Activated CD8-positive, alpha-beta memory T cell treated with anti-CD3 and anti-CD28 coated beads, Interleukin-2, amount 10 ng/mL, durations not matched to agents 7 days and 5 days (primary cell): Measurements from ENCODE around the gene TXNRD2. TPM values are rescaled to one million over a fixed set of nuclear protein-coding genes. Genes with fewer than 3 reads are reported as not detected.

Experiments
- ATAC-seq: fragments of 150-1000 bp; cut with Tn5 transposase; one replicate; pipeline ENCODE4 v1.10.0; 2021; ENCODE audit warnings: moderate library complexity
- CTCF ChIA-PET: fragments of 350-600 bp; sonication (Branson Sonifier 250); formaldehyde crosslinking; loops from one replicate; lab custom pipeline; 2021; ENCODE audit warnings: antibody characterized with exemption; lab: Charles Lee
- DNase-seq: peaks from one replicate; pipeline ENCODE4 v3.0.0-alpha.2; 2020
- H3K27ac Mint-ChIP-seq: one replicate; pipeline ENCODE4 v1.8.0; 2021; ENCODE audit warnings: mild to moderate bottlenecking, mixed read lengths
- H3K27me3 Mint-ChIP-seq: one replicate; pipeline ENCODE4 v1.8.0; 2021; ENCODE audit warnings: mixed read lengths
- H3K36me3 Mint-ChIP-seq: one replicate; pipeline ENCODE4 v1.8.0; 2021; ENCODE audit warnings: mild to moderate bottlenecking, mixed read lengths
- H3K4me1 Mint-ChIP-seq: one replicate; pipeline ENCODE4 v1.8.0; 2021; ENCODE audit warnings: mixed read lengths
- H3K4me3 Mint-ChIP-seq: one replicate; pipeline ENCODE4 v1.8.0; 2021; ENCODE audit warnings: mild to moderate bottlenecking, moderate library complexity, mixed read lengths
- H3K9me3 Mint-ChIP-seq: one replicate; pipeline ENCODE4 v1.8.0; 2022; ENCODE audit warnings: low read depth, mixed read lengths
- total RNA-seq, 2 experiments: library from RNA; stranded (reverse); gene quantifications; one replicate each; pipeline ENCODE4 v1.2.3, GENCODE V29; 2021

Gene TXNRD2
- total RNA-seq, 2 experiments from 2014 or later: 20.5 to 23.1 TPM

DNA sequence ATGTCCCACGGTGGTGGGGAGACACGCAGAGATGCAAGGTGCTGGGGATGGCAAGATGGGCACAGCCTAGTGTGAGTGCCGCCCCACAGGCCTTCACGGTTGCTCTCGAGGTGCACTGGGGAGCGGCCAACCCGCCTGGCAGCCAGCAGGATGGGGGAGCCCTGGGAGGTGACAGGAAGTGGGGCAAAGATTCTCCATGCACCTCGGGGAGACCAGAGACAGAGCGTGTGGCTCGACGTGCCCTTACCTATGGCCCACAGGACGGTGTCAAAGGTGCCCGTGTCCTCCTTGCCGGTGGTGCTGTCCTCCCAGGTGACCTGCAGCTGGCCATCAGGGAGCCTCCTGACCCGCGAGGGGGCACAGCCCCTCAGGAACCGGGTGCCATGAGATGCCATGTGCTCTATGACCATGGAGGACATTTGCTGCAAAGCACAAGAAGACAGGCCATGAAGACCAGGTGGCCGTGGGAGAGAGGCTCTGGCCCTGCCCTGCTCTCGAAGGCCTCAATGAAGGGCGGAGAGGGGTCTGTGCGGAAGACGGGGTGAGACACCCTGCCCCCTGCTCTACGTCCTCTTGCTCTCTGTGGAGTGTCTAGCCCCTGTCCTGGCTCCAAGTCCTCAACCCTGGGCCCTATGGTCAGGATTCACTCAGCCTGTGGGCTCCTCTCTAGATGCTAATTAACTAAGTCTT is 46.3 kb downstream of the TXNRD2 start:
- peaks cover 22% of the 10 kb centered on the region for H3K4me1 Mint-ChIP-seq
- H3K9me3 Mint-ChIP-seq: no peaks in the 10 kb centered on the region

DNA sequence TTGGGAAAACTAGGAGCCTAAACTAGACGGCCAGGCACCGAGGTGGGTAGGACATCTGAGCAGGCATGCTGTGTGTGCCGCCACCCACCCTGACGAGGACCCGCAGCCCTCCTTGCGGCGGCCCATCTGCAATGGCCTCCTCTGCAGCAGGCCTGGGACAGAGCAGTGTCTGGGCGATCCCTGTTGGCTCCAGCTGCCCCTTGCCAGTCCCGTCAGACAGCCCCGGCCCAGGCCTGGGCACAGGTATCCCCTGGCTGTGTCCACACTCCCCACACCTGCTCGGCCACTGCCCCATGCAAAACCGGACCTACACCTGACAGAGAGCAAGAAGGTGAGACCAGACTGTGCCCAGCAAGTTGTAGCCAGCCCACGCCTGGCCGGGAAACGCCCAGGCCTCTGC is 48.3 kb downstream of the TXNRD2 start:
- CTCF ChIA-PET: no interaction called here
- ATAC-seq: no peak
- H3K4me1 Mint-ChIP-seq: peaks cover 25% of the 10 kb centered on the region
- no peaks in the 10 kb centered on the region for H3K9me3 Mint-ChIP-seq
- H3K4me3 Mint-ChIP-seq: no peak overlapping the region
- no peak overlapping the region for H3K27ac Mint-ChIP-seq
- no peaks in the 10 kb centered on the region for H3K36me3 Mint-ChIP-seq
- H3K27me3 Mint-ChIP-seq: no peaks in the 10 kb centered on the region
- DNase-seq: no peak

More for the DNA sequence above, 46.3 kb downstream of the TXNRD2 start:
- Mint-ChIP-seq H3K27ac (no peak overlapping the region), H3K27me3 (no peaks in the 10 kb centered on the region), H3K36me3 (no peaks in the 10 kb centered on the region), H3K4me3 (no peak overlapping the region)
- CTCF ChIA-PET: interaction anchor here (1.2 kb wide), 1 partner anchor 165 kb away, joined by 5 read pairs; no protein-coding TSS in a partner anchor
- no peak for ATAC-seq
- DNase-seq: no peak

DNA sequence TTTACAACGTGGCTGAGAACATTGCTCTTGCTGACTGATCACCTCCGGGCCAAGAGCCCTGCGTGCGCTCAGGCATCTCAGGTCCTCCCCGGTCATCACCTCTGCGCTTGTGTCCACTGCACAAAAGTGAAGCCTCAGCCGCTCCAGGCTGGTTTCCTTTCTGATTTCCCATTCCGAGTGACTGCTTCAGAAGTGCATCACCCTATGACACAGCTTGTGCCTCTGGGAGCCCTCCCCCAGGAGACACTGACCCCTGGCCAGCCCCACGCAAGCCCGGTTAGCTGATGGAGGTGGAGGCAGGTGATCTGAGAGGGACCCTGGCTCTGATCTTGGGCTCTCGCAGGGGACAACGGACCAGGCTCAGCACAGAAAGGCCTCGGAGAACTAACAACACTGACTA is 48.7 kb downstream of the TXNRD2 start:
- no peak for ATAC-seq
- no peak for DNase-seq
- Mint-ChIP-seq H3K27ac (no peak overlapping the region), H3K27me3 (no peaks in the 10 kb centered on the region), H3K4me3 (no peak overlapping the region), H3K4me1 (peaks cover 25% of the 10 kb centered on the region), H3K9me3 (no peaks in the 10 kb centered on the region), H3K36me3 (no peaks in the 10 kb centered on the region)
- CTCF ChIA-PET: interaction anchor here (1.1 kb wide), 1 partner anchor 41 kb away, joined by 4 read pairs; no protein-coding TSS in a partner anchor

DNA sequence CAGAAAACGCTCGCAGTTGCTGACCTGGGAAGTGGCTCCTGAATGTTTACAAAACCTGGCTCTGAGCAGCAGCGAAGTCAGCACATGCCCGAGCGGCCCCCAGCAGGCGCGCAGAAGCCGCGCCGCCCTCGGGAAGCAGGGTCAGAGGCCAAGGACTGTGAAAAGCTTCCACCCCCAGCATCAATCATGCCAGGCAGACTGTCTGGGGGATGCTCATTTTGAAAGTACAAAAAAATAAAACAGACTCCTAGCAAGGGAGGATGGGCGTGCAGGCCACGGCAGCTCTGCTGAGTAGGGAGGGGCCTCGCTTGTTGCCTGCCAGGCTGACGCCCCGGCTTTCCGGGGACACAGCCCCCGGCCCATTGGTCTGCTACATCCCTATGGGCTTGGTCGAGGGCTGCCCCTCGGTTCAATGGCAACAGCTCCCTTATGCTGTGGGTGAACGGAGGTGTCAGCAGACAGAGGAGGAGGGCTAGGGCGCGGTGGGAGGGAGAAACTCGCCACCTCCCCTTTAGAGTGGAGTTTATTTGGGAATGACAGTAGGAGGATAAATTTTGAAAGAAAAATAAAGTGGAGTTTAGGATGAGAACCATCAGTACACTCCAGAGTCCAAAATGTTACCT is 49.2 kb downstream of the TXNRD2 start:
- peak; percentile 68 for DNase-seq
- H3K9me3 Mint-ChIP-seq: no peaks in the 10 kb centered on the region
- CTCF ChIA-PET: interaction anchor here (1.0 to 1.3 kb wide), 4 partner anchors 37 to 162 kb away, joined by 3 to 6 read pairs (median 4); no protein-coding TSS in a partner anchor
- H3K27me3 Mint-ChIP-seq: no peaks in the 10 kb centered on the region
- H3K27ac Mint-ChIP-seq: peak overlapping the region; percentile 89
- H3K4me3 Mint-ChIP-seq: peak overlapping the region; percentile 61
- H3K4me1 Mint-ChIP-seq: peaks cover 25% of the 10 kb centered on the region
- ATAC-seq: peak; percentile 57
- no peaks in the 10 kb centered on the region for H3K36me3 Mint-ChIP-seq

DNA sequence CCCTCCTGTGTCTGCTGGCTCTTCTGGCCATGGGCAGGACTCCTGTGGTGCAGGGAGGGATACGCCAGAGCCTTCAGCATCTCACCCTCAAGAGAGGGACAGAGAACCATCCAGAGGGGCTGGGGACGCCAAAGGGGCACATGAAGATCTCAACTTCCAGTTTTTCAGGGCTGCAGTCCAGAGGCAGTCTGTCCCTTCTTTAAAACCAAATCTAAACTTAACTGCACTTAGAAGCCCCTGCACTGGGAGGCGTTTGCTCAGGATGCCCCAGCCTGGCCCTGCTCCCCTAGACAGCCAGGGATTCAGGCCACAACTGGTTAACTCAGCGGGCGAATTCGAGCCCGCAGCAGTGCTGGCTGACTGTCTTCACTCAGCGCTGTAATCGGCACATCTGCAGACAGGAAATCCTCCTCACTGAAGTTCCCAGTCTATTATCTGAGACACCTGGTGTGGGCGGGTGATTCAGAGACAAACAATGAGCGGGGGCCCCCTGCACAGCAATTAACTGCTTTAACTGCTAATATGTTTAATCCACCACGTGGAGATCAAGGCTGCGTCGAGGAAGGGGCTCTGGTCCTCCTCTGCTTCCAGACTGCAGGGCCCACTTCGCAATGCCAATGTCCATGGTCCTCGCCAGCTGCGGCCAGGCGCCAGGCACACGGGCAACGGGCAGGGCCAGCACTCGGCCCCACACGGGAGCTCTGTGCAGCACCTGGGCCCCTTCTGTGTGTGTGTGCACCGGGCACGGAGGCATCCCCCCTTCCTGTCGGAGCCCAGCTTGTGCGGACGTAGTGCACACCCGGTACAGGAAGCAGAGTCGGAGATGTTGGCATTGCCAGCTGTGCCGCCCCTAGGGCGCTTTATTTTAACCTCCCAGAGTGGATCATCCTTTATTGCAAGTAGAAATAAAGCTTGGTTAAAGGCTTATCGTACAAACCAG is 50.0 kb downstream of the TXNRD2 start:
- H3K4me3 Mint-ChIP-seq: peak overlapping the region; percentile 61
- peaks cover 31% of the 10 kb centered on the region for H3K4me1 Mint-ChIP-seq
- no peaks in the 10 kb centered on the region for H3K9me3 Mint-ChIP-seq
- peak; percentile 84 for DNase-seq
- H3K27ac Mint-ChIP-seq: peak overlapping the region; percentile 89
- peak; percentile 84 for ATAC-seq
- no peaks in the 10 kb centered on the region for H3K36me3 Mint-ChIP-seq
- CTCF ChIA-PET: interaction anchor here (1.0 to 1.6 kb wide), 6 partner anchors 19 to 161 kb away, joined by 3 to 6 read pairs (median 4); no protein-coding TSS in a partner anchor
- H3K27me3 Mint-ChIP-seq: no peaks in the 10 kb centered on the region

DNA sequence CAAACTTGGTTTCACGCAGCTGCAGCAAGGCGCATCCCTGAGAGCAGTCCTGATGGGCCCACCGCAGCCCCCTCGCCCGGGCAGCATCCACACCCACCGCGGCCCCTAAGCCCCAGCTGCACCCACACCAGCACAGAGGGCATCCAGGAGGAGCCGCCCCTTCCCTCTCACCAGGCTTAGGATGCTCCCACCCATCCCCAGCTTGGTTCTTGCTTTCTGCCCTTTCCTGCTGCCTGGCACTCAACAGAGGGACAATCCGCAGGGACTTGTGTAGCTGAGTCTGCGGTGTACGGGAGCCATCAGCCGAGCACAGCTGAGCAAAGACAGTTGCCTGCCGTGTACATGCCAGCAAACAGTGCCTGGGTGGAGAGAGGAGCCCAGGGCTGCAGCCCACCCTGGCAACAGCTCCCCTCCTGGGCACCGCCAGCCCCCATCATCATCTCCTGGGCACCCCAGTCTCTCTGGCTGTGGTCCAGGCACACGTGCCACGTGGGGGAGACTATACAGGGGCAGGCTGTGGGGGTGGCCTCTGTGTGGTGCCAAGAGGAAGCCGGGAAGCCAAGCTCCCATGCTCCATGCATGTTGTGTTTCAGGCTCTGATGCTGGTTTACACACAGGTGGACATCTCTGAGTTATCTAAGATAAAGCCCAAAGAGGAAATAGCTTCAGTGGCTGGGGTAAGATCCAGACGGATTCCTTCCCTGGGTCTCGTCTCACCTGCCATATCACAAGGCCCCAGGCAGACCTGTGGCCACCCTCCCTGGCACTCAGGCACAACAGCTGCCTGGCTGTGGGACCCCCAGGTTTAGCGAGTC is 50.9 kb downstream of the TXNRD2 start:
- CTCF ChIA-PET: interaction anchor here (1.0 to 1.6 kb wide), 4 partner anchors 20 to 160 kb away, joined by 3 to 5 read pairs (median 4); no protein-coding TSS in a partner anchor
- H3K36me3 Mint-ChIP-seq: no peaks in the 10 kb centered on the region
- no peaks in the 10 kb centered on the region for H3K9me3 Mint-ChIP-seq
- DNase-seq (no peak), ATAC-seq (no peak)
- H3K4me3 Mint-ChIP-seq: peak overlapping the region; percentile 61
- no peaks in the 10 kb centered on the region for H3K27me3 Mint-ChIP-seq
- peaks cover 31% of the 10 kb centered on the region for H3K4me1 Mint-ChIP-seq
- H3K27ac Mint-ChIP-seq: peak overlapping the region; percentile 89

DNA sequence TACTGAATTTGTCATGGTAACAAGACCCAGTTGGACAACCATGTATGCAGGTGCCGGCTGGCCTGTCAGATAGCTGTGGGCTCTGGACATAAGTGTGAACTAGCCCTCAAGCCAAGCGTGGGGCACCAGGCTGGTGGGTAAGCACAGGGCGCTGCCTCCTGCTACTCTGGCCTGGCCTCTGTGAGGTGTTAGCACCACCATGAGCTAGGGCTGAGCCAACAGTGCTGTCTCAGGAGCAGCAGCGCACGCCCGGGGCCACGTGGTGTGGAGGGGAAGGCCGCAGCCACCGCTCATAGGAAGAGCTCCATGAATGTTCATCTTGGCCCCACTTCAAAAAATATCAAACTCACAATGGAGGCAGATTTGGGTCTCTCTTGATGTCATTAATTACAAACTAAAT is 51.7 kb downstream of the TXNRD2 start:
- H3K27ac Mint-ChIP-seq: no peak overlapping the region
- H3K27me3 Mint-ChIP-seq: no peaks in the 10 kb centered on the region
- no peak overlapping the region for H3K4me3 Mint-ChIP-seq
- no peaks in the 10 kb centered on the region for H3K9me3 Mint-ChIP-seq
- ATAC-seq: no peak
- H3K36me3 Mint-ChIP-seq: no peaks in the 10 kb centered on the region
- DNase-seq: no peak
- CTCF ChIA-PET: interaction anchor here (1.1 to 1.6 kb wide), 3 partner anchors 20 to 57 kb away, joined by 3 to 5 read pairs (median 3); no protein-coding TSS in a partner anchor
- peaks cover 31% of the 10 kb centered on the region for H3K4me1 Mint-ChIP-seq

DNA sequence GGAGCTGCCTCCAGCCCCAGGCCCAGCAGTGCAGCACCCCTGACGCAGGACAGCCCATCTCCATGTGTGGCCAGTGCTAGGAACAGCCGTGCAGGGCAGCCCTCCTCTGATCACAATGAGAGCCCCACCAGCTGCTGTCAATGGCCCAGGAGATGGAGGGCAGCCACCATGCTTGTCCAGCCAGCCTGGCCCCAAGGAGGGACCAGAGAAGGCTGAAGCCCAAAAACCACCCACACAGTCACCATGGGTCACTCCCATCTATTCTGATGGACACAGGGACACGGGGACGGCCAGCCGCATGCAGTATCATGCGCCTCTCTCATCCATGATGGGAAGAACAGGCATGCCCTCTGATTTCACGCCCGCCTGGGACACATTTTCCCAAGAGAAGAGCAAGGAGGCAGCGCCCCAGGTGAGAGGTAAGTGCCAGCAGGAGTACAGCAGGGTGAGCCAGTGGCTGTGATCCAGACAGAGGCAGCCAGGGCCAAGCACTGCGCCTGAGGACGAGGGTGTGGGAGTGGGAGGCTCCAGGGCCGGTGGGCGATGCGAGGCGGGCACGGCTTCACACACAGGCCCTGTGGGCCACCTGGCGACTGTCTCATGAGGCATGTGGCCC is 53.4 kb downstream of the TXNRD2 start:
- CTCF ChIA-PET: no interaction called here
- H3K27me3 Mint-ChIP-seq: no peaks in the 10 kb centered on the region
- H3K4me1 Mint-ChIP-seq: peaks cover 31% of the 10 kb centered on the region
- H3K27ac Mint-ChIP-seq: no peak overlapping the region
- H3K9me3 Mint-ChIP-seq: no peaks in the 10 kb centered on the region
- ATAC-seq (no peak), DNase-seq (no peak)
- no peaks in the 10 kb centered on the region for H3K36me3 Mint-ChIP-seq
- no peak overlapping the region for H3K4me3 Mint-ChIP-seq

DNA sequence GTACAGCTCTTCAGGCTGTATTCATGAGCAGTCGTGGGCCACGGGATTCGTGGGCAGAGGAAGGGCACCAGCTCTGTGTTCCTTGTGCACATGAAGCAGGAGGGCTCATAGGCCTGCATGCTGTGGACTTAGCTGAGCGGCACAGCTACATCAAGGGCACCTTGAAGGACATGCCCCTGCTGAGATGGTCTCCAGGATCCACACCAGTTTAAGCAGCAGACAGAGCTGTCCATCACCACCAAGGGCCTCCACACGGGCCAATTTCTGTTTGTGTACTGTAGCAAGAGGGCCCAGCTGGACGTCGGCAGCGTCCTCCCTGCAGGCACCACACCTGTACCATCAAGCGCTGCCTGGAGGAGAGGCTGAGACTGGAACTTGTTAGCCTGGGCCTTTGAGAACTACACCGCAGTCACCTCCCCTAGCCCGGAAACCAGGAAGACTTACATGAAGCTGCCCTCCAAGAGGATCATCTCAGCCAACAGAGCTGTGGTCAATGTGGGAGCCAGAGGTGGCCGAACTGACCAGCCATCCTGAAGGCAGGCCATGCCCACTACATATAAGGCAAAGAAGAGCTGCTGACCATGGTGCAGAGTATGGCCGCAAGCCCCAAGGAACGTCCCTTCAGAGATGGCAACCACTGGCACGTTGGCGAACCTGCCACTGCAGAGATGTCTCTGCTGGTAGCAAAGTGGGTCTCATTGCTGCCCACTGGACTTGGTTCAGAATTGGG is 54.2 kb downstream of the TXNRD2 start:
- CTCF ChIA-PET: interaction anchor here (0.9 to 3.0 kb wide), 4 partner anchors 9 to 157 kb away, joined by 3 to 11 read pairs (median 4); no protein-coding TSS in a partner anchor
- ATAC-seq: no peak
- no peak for DNase-seq
- no peaks in the 10 kb centered on the region for H3K36me3 Mint-ChIP-seq
- H3K27me3 Mint-ChIP-seq: no peaks in the 10 kb centered on the region
- H3K4me3 Mint-ChIP-seq: no peak overlapping the region
- peaks cover 26% of the 10 kb centered on the region for H3K4me1 Mint-ChIP-seq
- H3K27ac Mint-ChIP-seq: peak overlapping the region; percentile 26
- no peaks in the 10 kb centered on the region for H3K9me3 Mint-ChIP-seq

DNA sequence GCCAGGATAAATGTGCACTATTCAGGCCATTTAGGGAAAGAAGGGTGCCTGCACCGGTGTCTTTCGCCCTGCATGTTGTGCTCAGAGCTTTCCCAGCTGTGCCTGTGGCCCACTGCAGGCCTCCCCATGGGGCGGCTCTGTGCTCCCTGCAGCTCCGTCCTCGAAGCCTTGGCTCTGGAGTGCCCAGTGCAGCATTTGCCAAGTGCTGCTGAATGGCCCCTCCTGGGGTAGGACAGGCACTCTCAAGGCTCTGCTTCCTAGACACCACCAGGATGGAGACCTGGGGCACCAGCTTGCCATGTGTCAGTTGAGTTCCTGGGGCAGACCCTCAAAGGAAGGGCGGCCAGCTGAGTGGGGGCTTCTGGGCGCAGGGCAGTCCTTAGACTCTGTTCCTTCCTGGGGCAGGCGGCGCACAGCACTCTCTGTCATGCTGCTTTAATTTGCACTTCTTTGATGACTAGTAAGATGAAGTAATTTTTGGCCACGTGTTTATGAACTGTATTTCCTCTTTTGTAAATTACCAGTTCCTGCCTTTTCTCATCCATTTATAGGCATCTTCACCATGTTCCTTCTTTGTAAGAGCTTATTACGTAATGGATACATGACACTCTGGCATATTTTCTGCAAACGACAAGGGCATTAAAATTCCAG is 54.9 kb downstream of the TXNRD2 start:
- ATAC-seq: no peak

More for the DNA sequence above, 54.9 kb downstream of the TXNRD2 start:
- CTCF ChIA-PET: interaction anchor here (0.7 to 3.0 kb wide), 6 partner anchors 10 to 163 kb away, joined by 3 to 11 read pairs (median 3); no protein-coding TSS in a partner anchor
- Mint-ChIP-seq H3K27ac (peak overlapping the region; percentile 26), H3K4me1 (peaks cover 19% of the 10 kb centered on the region), H3K36me3 (no peaks in the 10 kb centered on the region), H3K27me3 (no peaks in the 10 kb centered on the region), H3K9me3 (no peaks in the 10 kb centered on the region), H3K4me3 (no peak overlapping the region)
- no peak for DNase-seq
